Endometrial microvascular endothelial cells (primary cell): ENCODE results near the gene EVL. TPM values are rescaled to one million over a fixed set of nuclear protein-coding genes. Genes with fewer than 3 reads are reported as not detected.

Experiments used
- in situ Hi-C: cut with HindIII; loops from 2 replicates; pipeline ENCODE4 v1.10.0; 2017; ENCODE audit warnings: low sequenced_read_pairs, low pct_unique_long_range_greater_than_20kb; ENCODE audit errors: inconsistent ontology term
- total RNA-seq: library from RNA; depleted of rRNA; stranded (reverse); fragments of >200 nt; gene quantifications from one replicate; pipeline ENCODE4 v1.2.3, GENCODE V29; 2015; ENCODE audit errors: inconsistent ontology term

The EVL gene
- total RNA-seq, 1 donor from 2014 or later = 11.9 TPM

DNA sequence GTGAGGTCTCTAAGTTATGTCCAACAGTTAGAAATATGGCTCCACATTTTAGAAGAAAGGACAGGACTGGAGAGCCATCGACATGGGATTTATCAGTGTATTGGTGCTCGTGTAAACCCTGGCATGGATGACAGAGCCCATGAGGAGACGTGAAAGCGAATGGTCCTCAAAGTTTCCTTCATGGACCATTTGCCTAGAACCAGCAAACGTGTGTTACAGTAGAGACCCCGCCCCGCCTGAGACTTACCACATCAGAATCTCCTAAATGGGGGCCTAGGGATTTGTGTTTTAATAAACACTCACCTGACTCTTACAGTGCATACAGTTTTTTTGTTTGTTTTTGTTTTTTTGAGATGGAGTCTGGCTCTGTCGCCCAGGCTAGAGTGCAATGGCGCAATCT lies 12.2 kb downstream of the EVL start:
- in situ Hi-C loops = no loop called here

DNA sequence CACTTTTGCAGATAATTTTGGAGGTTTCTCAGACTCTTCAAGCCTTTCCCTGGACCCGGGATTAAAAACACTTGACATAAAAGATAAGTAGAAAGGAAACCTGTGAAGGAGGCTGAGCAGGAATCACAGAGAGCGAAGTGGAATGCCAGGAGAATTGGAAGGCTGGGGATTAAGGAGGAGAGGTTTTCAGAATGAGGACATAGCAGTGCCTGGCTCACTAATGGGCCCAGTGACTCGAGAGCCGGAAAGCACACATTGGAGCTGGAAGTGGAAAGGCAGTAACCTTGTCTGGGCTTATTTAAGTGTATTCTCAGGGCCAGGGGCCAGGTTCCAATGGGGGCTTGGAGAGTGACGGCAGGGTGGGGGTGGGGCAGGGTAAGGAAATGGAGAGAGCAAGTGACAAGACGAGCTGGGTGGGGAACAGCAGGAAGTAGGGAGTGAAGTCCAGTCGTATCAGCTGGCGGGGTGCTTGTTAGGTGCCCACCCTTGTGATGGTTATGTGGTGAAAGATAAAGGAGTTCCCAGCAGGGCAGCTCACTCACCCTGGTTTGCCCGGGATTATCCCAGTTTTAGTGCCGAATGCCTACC lies 13.1 kb downstream of the EVL start:
- in situ Hi-C loops = no loop called here

DNA sequence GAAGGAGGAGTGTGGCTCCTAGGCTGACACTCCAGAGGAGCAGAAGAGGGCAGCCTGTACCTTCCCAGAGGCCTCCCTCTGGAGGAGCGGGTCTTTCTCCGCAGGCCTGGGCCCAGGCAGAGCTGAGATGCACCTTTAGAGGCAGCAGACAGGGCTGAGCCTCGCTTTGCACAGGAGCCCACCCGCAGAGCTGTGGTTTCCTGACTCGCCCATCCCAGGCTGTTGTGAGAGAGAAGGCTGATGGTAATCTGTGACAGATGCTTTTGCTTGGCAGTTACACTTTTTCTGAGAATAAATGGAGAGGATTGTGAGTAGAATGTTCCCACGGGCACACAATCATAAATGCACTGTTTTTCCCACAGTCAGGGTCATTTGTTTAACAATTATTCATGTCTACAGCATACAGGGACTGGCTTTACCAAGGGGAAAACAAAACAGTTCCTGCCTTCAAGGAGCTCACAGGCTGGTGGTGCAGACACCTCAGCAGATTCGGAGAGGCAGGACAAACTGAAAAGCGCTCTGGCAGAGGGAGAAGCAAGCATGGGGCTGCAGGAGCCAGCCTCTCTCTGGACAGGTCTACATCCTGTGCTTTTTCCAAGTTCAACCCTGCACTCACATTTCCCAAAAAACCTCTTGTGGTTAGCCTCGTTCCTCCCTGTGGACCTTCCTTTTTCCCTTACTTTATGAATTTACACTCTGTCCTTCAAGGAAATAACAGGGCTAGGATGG lies 13.9 kb downstream of the EVL start:
- in situ Hi-C loops = no loop called here

DNA sequence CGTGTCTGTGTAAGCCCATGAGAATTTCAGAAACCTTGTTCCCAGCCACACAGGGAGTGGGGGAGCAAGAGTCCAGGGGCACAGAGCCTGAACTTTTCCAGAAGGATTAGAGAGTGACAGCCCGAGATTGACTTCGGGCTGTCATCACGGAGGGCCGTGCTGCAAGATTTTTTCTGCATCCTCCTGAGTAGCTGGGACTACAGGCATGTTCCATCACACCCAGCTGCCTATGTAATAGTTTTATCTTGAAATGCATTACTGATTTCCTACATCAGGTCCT lies 14.4 kb downstream of the EVL start:
- in situ Hi-C loops = no loop called here

DNA sequence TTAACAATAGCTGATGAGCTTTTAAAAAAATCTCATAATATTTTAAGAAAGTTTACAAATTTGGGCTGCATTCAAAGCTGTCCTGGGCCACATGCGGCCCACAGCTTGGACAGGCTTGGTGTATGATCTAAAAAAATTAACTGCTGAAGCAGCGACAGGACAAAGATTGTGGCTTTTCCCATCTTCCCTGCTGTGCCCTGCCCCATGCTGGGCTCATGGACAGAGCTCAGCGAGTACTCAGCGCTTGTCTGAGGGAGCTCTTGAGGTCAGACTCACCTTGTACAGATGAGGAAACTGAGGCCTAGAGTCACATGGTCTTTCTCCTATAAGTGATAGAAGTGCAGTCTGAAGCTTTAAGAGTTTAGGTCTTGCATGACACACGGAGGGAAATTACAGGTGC lies 15.0 kb downstream of the EVL start:
- in situ Hi-C loops = no loop called here

DNA sequence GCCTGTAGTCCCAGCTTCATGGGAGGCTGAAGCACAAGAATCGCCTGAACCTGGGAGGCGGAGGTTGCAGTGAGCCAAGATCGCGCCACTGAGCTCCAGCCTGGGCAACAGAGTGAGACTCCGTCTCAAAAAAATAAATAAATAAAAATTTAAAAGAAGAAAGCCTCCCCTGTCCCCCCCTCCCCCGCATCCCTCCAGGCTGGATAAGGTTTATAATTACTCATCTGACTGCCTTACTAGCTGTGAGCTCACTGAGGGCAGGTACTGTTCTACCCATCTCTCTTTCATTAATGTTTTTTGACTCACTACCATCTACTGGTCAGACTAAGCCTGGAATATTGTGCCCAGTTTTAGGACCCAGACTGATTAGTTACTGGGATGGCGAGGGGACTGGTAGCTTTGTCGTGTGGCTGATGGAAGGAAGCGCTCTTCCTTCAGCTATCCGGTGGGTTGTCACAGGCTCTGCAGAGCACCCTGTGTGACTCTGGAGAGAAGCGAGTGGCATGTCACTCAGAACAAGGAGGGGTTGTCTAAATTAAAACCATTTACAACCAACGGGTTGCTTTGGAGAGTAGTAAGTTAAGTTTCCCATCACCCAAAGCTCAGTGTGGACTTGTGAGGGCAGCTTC lies 16.9 kb downstream of the EVL start:
- in situ Hi-C loops = no loop called here

DNA sequence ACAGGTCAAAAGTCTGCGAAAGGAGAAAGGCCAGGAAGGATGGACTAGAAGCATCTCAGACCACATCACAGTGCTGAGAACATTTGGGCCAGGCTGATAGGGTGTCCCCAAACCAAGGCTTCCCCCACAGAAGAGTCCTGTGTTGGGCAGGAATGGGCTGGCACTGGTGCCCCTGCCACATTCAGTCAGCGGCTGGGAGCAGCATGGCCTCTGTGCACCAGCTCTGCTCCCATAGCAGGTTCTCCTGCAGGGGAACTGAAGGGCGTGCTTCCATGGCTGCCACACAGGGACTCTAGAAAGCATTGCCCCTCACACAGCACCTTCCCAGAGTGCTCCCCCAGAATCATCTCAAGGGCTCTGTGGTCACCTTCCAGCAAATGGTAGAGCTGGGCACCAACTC lies 17.5 kb downstream of the EVL start:
- in situ Hi-C loops = no loop called here

DNA sequence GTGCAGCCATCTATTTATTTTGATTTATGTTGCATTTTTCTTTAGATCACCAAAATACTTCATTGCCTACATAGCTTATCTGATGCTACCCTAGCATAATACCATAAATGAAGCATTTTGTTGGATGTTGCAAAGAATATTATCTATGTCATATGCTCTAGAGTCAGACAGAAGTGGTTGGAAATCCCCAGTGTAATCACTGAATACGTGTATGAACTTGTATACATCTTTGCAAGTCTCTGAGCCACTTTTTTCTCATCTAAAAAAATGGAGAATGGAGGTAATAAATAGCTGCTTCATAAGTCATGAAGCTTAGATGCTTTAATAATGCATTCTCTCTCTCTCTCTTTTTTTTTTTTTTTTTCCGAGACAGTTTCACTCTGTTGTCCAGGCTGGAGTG lies 18.5 kb downstream of the EVL start:
- in situ Hi-C loops = no loop called here

DNA sequence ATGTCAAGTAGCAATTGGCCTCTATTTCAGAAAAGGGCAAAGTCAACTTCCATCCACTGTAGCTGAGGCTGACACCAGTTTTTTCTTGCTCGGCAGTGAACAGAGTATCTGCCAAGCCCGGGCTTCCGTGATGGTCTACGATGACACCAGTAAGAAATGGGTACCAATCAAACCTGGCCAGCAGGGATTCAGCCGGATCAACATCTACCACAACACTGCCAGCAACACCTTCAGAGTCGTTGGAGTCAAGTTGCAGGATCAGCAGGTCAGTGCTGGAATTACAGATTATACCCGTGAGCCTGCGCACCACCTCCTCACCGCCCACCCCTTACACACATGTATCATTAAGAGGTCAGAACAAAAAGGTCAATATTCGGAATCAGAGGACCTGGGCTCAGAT lies 19.4 kb downstream of the EVL start:
- in situ Hi-C loops = no loop called here

DNA sequence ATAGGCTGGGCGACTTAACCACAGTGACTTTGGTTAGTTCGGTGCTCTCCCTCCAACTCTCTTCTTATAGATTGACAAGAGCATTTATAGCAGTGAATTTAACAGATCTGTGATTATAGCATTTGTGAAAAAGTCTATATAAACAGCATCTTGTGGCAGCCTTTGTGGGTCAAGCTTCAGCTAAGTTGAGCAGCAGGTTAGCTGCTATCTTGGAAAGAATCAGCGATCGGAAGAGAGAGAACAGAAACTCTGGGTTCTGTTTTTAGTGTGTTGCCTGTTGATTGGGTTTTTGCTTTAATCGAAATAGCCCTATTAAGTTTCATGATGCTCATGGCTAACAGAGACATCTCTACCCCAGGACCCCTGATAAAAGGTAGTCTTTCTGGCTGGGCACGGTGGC lies 20.2 kb downstream of the EVL start:
- in situ Hi-C loops = no loop called here

DNA sequence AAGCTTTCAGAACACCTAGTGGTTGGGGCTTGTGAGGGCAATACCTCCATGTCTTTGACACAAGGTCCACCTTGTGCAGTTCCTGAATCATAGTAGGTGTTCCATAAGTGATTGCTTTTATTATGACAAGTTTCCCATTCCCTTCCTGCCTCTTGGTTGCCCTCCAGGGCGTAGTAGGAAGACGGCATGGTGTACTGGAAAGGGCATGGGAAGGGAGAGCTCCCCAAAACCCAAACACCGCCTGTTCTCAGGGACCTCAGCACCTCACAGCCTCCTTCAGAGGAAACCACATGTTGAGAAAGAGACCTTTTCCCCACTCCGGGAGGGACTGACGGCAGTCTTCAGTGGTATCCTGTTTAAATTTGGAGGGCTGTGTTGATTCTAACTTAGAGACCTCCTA lies 21.1 kb downstream of the EVL start:
- in situ Hi-C loops = no loop called here

DNA sequence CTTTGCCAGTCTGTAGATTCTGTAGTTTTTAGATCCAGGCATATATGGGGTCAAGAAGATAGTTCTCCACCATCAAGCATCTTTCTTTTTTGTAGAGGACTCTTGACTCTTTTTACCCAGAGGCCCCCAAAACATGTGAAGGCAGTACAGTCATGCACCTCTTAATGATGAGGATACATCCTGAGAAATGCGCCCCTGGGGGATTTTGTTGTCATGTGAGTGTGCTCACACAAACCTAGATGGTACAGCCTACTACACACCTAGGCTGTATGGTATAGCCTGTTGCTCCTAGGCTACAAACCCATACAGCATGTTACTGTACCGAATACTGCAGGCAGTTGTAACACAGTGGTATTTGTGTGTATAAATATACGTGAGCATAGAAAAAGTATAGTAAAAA lies 23.0 kb downstream of the EVL start:
- in situ Hi-C loops = no loop called here

DNA sequence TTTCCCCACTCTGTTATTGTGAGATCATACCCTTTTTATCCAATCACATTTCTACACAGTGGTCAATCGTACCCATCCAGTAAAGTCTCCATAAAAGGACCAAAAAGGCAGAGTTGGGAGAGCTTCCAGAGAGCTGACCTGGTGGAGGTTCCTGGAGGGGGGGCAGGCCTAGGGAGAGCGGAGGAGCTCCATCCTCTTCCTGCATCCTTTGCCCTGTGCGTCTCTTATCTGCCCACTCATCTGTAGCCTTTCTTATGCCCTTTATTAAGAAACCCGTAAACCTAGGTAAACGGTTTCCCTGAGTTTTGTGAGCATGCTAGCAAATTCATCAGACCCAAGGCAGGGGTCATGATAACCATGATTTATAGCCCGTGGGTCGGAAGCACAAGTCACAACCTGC lies 26.2 kb downstream of the EVL start:
- in situ Hi-C loops = no loop called here

DNA sequence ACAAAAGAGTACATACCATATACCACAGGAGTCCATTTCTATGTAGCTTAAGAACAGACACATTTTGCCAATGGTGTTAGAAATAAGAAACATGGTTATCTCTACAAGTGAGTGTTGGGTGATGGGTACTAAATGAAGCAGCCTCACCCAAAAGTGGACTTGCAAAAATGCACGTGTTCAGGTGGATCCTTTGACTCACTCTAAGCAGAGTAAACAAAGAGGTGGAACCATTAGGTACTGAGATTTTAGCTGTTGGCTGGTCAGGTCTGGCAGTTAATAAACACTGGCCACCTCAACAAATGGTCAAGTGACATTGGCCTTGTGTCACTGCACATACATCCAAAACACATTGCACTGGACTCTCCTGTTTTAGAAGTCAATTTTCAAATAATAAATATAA lies 27.6 kb downstream of the EVL start:
- in situ Hi-C loops = no loop called here

DNA sequence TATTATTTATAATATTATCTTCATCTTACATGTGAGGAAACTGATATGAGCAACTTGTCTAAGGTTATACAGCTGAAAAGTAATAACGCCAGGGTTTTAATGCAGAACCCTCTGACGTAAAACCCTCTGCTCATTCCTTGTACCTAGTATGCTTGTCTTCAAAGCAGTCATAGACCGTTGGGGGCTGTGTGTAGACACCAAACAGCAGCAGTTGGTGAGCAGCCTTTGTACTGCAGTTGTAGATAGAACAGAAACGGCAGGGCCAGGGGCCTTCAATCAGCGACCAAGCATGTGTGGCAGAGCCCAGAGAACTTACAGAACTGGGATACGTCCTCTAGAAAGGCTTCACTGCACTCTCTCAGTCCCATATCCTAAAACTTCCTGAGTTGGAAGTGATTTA lies 28.1 kb downstream of the EVL start:
- in situ Hi-C loops = no loop called here

DNA sequence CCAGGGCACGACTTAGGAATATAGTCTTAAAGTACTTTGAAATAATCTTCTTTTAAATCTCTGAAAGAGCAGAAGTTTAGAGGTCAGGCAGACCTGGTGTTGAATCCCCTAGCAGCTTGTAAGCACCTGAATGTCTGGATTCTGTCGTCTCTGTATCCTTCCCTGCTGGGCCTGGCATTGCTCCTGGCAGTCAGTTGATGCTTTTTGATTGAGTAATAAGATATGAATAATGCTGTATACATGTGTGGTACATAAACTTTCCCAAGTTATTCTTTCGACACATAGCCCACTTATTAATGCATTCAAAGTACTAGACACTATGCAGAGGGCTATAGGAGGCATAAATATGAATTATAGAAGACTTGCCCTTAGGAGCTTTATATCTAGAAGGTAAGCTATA lies 31.4 kb downstream of the EVL start:
- in situ Hi-C loops = no loop called here

DNA sequence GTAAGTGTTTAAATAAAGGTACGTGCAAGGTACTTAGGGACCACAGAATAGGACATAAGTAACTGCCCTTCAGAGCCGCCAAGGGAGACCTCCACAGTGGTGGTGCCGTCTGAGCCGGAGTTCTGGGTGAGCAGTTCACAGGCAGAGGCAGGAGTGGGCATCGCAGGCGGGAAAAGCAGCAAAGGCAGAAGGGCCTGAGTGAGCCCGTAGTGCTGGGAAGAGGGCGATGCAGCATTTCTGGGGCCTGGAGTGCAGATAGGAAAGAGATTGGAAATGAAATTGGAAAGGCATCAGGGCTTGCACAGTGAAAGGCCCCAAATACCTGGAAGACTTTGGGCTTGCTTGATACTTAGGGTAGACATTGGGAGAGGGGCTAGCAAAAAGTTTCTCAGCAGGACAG lies 32.9 kb downstream of the EVL start:
- in situ Hi-C loops = no loop called here

DNA sequence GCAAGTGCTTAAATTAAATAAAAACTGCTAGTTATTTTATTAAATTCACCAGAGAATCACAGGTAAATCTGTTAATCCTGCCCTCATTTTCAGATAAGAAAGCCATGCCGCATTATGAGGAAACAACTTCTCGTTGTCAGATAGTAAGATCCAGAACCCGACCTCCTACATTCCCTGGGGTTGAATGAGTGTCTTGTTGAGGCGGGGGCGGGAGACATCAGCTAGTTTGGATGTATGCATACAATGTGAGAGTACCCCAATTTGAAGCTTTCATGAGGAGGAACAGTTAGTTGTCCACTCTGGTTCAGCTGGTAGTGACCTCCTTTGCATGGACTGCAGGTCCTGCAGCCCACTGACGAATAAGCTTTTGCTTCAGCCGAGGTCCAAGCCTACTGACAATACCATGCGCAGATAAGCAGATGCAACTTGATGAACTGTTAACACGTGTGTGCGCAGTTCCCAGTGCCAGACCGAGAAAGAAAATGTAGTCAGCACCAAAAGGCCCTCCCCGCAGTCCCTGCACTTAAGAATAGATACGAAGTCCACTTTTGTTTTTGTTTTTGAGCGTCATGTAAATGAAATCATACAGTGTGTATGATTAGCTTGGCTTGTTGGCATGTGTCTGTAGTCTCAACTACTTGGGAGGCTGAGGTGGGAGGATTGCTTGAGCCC lies 34.9 kb downstream of the EVL start:
- in situ Hi-C loops = no loop called here

DNA sequence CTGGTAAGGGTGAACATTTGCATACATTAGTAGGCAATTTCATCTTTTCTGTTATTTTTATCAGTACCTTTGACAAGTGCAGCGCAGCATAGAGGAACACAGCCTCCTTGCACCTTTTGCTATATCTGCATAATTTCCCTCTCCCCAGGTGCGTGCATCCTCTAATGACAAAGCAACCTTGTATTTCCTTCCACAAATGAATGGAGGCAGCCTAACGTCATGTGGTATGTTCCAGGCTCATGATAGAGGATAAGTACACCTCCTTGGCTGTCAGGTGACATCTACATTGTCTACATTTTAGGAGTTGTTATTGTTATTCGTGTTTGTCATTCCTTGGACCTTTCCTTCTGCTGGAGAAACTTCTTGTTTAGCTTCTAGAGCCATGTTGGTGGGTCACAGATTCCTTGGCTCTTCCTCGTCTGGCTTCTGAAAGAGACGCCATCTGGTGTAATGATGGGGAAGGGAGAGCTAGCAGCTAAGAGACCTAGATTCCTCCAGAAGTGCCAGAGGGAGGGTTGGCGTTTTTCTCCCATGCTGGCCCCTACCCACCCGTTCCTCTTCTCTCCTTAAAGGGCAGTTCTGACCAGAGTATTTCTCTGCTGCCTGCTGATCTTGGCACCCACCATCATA lies 37.0 kb downstream of the EVL start:
- in situ Hi-C loops = no loop called here
